Measurements from ENCODE around the gene PROM1.

PROM1 gene

GRCh38 chr4:15936495-15936894 is 147.3 kb downstream of the PROM1 start:
- no peak for DNase-seq

- no peak for DNase-seq
These were observed 148.1 kb downstream of the PROM1 start for GRCh38 chr4:15935504-15936402.

- DNase-seq = no peak
These were observed 149.6 kb downstream of the PROM1 start for GRCh38 chr4:15934259-15934658.

GRCh38 chr4:15931451-15932210 is 152.2 kb downstream of the PROM1 start:
- no peak for DNase-seq

- DNase-seq = no peak
These were observed 153.5 kb downstream of the PROM1 start for GRCh38 chr4:15930314-15930713.

- no peak for DNase-seq
These were observed 154.3 kb downstream of the PROM1 start for GRCh38 chr4:15929540-15929939.

GRCh38 chr4:15928883-15929282 is 154.9 kb downstream of the PROM1 start:
- DNase-seq = no peak

GRCh38 chr4:15926486-15926885 is 157.3 kb downstream of the PROM1 start:
- DNase-seq = no peak

- DNase-seq = no peak
These were observed 158.0 kb downstream of the PROM1 start for GRCh38 chr4:15925830-15926229.

- no peak for DNase-seq
These were observed 162.3 kb downstream of the PROM1 start for GRCh38 chr4:15921592-15921932.

- DNase-seq = no peak
These were observed 162.9 kb downstream of the PROM1 start for GRCh38 chr4:15920723-15921591.

- no peak for DNase-seq
These were observed 165.2 kb downstream of the PROM1 start for GRCh38 chr4:15918484-15919129.
